Mucosa of stomach (tissue), 1 donor: Measurements from ENCODE around the gene KLHL29.

ENCODE experiments used
- H3K27me3 ChIP-seq: one replicate; pipeline ENCODE4 v1.7.0; 2013; ENCODE audit warnings: mild to moderate bottlenecking, low read length; ENCODE audit not compliant: control insufficient read depth, insufficient read depth
- H3K36me3 ChIP-seq: one replicate; pipeline ENCODE4 v1.7.0; 2013; ENCODE audit warnings: low read length; ENCODE audit not compliant: control insufficient read depth, insufficient read depth
- H3K4me1 ChIP-seq: one replicate; pipeline ENCODE4 v1.7.0; 2013; ENCODE audit warnings: mild to moderate bottlenecking, low read length; ENCODE audit not compliant: control insufficient read depth, insufficient read depth
- H3K4me3 ChIP-seq: one replicate; pipeline ENCODE4 v1.7.0; 2013; ENCODE audit warnings: low read length
- H3K9ac ChIP-seq: one replicate; pipeline ENCODE4 v1.7.0; 2013; ENCODE audit warnings: mild to moderate bottlenecking, low read length, moderate library complexity
- H3K9me3 ChIP-seq: one replicate; pipeline ENCODE4 v1.7.0; 2013; ENCODE audit warnings: mild to moderate bottlenecking, low read length, moderate library complexity; ENCODE audit not compliant: control insufficient read depth
- donor health status: Pancreatic carcinoma.

KLHL29 gene

DNA sequence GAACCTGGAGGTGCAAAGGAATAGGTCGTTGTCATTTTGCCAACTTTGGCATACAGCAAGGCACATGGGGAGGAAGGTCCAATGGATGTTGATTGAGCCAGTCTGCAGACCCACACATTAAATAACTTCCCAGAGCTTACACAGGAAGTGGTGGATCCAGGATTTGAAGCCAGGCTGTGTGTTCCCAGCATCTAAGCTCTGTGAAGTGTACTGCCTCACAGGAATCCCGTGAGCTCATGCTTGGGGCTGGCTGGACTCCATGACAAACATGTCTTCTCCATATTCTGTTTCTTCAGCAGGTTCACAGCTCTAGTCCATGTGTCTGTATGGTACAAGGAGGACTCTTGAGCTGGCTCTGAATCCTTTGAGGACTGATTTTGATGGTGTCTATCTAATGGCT lies 63.9 kb downstream of the KLHL29 start:
- Histone ChIP-seq H3K27me3 (no peaks in the 10 kb centered on the region), H3K4me1 (no peaks in the 10 kb centered on the region), H3K9me3 (no peaks in the 10 kb centered on the region), H3K4me3 (no peak overlapping the region), H3K9ac (no peak overlapping the region), H3K36me3 (no peaks in the 10 kb centered on the region)

DNA sequence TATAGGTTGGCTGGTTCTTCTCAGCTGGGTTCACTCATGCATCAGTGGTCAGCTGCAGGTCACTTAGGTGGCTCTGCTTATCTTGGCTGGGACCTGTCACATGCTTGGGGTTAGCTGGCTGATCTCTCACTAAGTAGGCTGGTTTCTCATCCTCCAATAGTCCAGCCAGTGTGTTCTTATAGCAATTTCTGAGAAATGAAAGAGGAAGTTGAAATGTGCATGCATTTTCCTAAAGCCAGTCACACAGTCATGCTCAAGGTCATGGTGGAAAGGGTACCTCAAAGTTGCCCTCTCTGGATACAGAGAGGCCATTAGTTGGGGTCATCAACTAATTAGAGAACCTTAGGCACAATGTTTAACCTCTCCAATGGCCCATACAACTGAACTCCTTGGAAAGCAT lies 64.4 kb downstream of the KLHL29 start:
- Histone ChIP-seq H3K36me3 (no peaks in the 10 kb centered on the region), H3K4me3 (no peak overlapping the region), H3K9ac (no peak overlapping the region), H3K9me3 (no peaks in the 10 kb centered on the region), H3K27me3 (no peaks in the 10 kb centered on the region), H3K4me1 (no peaks in the 10 kb centered on the region)

DNA sequence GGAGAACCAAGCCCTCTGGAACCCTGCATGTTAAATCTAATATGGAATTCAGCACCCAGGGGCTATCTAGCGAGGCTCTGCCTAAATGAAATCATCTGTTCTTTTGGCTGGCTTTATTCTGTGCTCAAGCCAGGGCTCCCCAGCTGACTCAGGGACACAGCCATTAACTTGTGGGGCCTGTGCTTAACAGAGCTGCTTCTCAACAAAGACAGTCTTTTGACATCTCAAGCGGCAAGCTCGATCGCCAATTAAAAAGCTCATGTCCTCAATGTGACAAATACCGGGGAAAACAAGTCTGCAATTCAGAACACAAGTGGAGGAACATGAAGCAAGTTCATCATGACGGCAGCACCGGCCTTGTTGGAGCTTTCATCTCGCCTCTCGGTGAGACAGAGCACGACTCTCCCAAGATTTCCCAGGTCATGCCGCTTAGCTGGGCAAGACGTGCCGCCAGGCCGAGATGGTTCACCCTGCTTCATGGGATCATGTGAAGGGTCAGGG lies 64.9 kb downstream of the KLHL29 start:
- no peak overlapping the region for H3K4me3 ChIP-seq
- no peaks in the 10 kb centered on the region for H3K36me3 ChIP-seq
- no peak overlapping the region for H3K9ac ChIP-seq
- H3K4me1 ChIP-seq = no peaks in the 10 kb centered on the region
- H3K27me3 ChIP-seq = no peaks in the 10 kb centered on the region
- H3K9me3 ChIP-seq = no peaks in the 10 kb centered on the region

DNA sequence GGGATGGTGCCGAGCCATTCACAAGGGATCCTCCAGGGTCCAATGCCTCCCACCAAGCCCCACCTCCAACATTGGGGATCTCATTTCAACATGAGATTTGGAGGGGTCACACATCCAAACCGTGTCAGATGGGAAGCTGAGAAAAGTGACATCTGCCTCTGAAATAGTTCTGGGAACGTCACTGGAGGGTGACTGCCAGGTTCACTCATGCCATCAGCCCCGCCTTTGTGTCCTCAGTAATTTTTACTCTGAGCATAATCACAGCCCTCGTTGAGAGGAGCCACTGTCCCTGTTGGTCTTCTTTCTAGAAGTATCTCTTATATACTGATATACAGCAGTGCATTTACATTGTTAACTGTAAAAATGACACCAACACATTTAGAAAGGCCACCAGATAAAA lies 67.4 kb downstream of the KLHL29 start:
- H3K4me3 ChIP-seq = no peak overlapping the region
- no peak overlapping the region for H3K9ac ChIP-seq
- H3K36me3 ChIP-seq = no peaks in the 10 kb centered on the region
- no peaks in the 10 kb centered on the region for H3K27me3 ChIP-seq
- H3K9me3 ChIP-seq = no peaks in the 10 kb centered on the region
- H3K4me1 ChIP-seq = no peaks in the 10 kb centered on the region

DNA sequence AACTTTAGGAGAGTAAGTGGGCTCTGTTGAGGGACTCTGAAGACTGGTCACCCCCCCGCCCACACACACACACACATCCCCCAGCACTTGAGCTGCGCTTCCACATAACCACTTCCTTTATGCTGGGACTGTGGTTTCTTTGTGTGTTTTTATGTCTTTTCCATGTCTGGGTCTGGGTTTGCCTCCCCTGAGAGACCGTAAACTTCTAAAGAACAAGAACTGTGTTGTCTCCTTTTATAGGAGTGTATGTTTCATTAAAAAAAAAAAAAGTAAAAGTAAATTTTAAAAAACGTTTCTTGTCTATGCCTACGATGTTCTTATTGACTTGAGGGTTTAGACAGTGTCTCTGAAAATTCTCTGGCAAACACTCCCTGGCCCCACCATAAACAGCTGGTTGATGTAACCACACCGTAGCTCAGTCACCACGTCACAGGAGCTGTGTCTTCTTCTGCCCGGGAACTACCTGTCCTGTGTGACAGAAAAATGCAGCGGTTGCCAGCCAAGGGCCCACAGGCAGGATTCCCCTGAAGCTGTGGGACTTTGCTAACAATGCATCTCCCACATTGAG lies 68.0 kb downstream of the KLHL29 start:
- Histone ChIP-seq H3K9me3 (no peaks in the 10 kb centered on the region), H3K4me3 (no peak overlapping the region), H3K4me1 (no peaks in the 10 kb centered on the region), H3K36me3 (no peaks in the 10 kb centered on the region), H3K9ac (no peak overlapping the region), H3K27me3 (no peaks in the 10 kb centered on the region)

DNA sequence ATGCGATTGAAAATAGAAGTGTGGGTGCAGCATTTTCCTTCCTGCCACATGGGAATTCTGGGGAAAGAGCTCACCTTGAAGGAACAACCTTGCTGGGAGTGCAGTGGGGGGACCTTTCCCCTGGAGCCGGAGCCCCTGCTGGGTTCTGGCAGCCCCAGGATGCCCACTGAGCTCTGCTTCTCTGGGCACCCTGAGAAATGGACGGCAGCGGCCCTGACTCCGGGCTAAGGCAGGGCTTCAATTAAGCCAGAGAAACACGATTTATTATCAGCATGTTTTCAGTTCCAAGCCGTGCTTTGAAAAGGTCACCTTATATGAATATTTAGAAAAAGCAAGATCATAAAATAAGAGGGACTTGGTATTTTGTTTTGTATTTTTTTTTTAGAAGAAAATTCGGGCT lies 68.5 kb downstream of the KLHL29 start:
- Histone ChIP-seq H3K4me3 (no peak overlapping the region), H3K27me3 (no peaks in the 10 kb centered on the region), H3K4me1 (no peaks in the 10 kb centered on the region), H3K9me3 (no peaks in the 10 kb centered on the region), H3K9ac (no peak overlapping the region), H3K36me3 (no peaks in the 10 kb centered on the region)

DNA sequence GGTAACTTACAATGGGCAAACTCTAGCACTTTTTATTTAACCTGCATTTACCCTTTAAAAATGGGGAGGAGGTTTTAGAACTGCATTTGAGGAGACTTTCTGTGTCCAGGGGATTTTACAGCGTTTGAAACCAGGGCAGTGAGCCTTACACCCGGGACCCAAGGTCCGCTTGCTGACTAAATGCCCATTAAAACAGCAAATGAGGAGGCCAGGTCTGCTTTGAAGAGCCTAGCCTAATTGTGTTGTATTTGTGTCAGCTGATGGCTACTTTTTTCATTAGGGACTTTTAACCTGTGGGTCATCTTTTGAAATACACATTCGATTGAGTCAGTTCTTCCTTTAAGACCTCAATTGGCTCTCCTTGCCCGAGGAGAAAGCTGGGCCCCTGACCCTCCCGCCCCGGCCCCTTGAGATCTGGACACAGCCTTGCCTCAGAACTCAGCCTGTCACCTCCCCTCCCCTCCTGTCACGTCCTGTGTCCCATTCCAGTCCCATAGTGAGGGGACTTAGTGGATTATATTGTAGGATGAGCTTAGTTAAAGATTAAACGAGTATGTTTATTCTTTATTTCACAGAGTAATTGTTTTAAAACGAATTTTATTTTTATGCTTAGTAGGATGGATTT lies 69.0 kb downstream of the KLHL29 start:
- Histone ChIP-seq H3K27me3 (no peaks in the 10 kb centered on the region), H3K4me3 (no peak overlapping the region), H3K36me3 (no peaks in the 10 kb centered on the region), H3K9me3 (no peaks in the 10 kb centered on the region), H3K4me1 (no peaks in the 10 kb centered on the region), H3K9ac (no peak overlapping the region)

DNA sequence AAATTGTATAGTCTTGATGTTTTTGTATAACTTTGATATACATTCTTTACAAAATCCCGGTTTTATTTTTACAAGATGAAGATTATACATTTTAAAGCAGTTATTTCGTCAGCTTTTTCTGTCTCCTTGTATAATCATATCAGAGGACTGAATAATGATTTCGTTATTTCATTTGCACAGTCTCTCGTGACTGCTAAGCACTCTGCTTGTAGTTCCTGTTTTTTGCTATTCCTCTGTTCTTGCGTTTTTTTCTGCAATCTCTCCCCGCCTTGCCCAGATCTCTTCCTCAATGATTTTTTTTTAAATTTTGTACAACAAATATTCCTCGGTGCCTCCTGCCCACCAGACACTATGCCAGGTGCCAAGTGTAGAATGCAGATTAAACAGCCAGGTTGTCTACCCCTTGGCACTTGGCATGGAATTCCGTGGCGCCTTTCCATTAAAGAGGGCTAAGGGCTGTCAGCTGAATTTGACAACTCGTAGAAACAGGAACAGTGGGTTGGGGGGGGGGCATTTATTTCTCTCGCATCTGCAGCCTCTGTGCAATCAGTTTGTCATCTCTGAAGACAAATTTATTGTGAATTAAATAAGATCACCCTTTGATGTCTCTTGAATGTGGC lies 69.6 kb downstream of the KLHL29 start:
- H3K36me3 ChIP-seq = no peaks in the 10 kb centered on the region
- no peak overlapping the region for H3K4me3 ChIP-seq
- H3K9me3 ChIP-seq = no peaks in the 10 kb centered on the region
- no peak overlapping the region for H3K9ac ChIP-seq
- no peaks in the 10 kb centered on the region for H3K27me3 ChIP-seq
- H3K4me1 ChIP-seq = no peaks in the 10 kb centered on the region

DNA sequence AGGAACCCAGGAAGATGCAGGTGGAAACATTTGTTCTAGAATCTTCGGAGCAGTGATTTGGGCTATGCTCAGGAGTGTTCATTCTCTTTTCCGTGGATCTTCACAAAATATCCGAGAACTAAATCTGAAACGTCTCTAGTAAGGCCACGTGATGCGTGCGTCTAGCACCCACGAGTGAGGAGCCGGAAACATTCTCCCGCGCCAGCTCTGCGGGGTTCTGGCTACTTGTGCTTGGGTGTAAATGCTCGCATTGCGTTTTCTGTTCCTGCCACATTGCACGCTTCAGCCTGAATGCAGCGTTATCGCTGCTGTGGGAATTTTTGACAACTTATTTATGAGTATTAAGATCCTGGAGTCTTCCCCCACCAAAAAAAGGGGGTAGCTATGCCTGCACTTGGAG lies 71.4 kb downstream of the KLHL29 start:
- Histone ChIP-seq H3K4me1 (no peaks in the 10 kb centered on the region), H3K27me3 (no peaks in the 10 kb centered on the region), H3K36me3 (no peaks in the 10 kb centered on the region), H3K9me3 (no peaks in the 10 kb centered on the region), H3K9ac (no peak overlapping the region), H3K4me3 (no peak overlapping the region)

DNA sequence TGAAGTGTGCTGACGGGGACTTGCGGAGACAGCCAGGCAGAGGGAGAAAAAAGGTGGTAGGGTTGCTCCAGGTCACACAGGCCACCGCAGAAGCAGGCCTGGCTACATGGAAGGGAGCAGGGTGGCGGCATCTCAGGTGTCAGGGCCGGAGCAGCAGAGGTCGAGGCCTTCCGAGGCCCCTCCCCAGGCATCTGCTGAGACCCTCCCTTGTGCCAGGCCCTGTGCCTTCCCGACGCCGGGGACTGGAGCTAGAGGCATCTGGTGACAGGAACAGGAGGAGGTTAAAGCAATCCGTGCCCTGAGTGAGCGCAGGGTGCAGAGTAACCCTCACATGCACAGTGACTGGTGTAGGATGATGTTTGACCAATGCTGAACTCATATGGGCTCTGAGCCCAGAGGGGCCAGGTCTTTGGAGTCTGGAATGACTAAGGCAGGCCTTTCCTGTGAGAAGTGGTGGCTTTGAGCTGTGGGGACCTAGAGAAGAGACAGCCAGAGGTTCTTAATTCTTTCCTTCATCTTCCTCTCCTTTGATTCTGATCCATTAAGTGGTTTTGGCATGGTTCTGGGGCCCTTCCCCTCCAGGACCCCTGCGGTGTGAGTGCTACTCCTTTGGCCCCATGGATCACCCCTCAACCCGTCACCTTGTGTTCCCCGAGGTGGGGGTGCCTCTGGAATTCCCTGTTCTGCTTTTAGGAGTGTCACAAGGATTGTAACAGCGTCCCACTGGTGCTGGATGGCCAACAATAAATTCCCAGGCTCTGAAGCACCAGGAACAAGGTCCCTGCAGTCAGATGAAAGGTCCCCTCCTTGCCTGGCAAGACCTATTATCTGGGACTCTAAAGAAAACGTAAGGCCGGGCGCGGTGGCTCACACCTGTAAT lies 72.1 kb downstream of the KLHL29 start:
- Histone ChIP-seq H3K36me3 (no peaks in the 10 kb centered on the region), H3K9me3 (no peaks in the 10 kb centered on the region), H3K4me3 (no peak overlapping the region), H3K9ac (no peak overlapping the region), H3K4me1 (no peaks in the 10 kb centered on the region), H3K27me3 (no peaks in the 10 kb centered on the region)

DNA sequence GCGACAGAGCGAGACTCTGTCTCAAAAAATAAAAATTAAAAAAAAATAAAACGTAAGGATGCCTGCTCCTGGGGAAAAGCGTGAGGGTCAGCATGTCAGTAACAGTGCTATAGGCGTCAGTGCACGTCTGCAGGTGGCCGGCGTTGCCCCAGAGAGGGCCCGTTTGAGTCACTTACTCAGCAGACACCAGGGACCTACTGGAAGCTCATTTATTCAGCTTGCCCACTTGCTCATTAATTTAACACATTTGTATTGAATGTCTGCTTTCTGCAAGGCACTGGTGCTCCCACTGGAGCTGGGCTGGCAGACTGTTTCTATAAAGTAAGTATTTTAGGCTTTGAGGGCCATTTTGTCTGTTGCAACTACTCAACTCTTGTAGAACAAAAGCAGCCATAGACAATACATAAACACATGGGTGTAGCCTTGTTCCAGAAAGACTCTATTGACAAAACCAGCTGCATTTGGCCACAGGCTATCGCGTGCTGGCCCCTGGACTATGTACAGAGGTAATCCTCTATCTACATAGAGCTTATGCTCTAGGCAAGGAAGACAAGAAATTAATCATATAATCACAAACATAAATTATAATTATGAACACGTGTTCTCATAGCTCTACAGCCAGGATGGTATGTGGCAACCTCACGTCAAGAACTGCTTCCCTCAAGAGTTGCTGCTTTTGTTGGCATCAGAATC lies 73.2 kb downstream of the KLHL29 start:
- no peaks in the 10 kb centered on the region for H3K4me1 ChIP-seq
- H3K9ac ChIP-seq = no peak overlapping the region

More for the DNA sequence above, 73.2 kb downstream of the KLHL29 start:
- no peaks in the 10 kb centered on the region for H3K9me3 ChIP-seq
- H3K27me3 ChIP-seq = no peaks in the 10 kb centered on the region
- H3K36me3 ChIP-seq = no peaks in the 10 kb centered on the region
- H3K4me3 ChIP-seq = no peak overlapping the region
